HL-60/S4 treated with retinoic acid at 250 ng/mL for 4 days and 3 days (cell line): ENCODE measurements around the gene ABLIM3.

Source experiments
- in situ Hi-C: fragments of 300-500 bp; cut with MboI; formaldehyde crosslinking; loops from 2 replicates; pipeline ENCODE4 v1.7.0; 2022; ENCODE audit warnings: low sequenced_read_pairs

Gene ABLIM3

DNA sequence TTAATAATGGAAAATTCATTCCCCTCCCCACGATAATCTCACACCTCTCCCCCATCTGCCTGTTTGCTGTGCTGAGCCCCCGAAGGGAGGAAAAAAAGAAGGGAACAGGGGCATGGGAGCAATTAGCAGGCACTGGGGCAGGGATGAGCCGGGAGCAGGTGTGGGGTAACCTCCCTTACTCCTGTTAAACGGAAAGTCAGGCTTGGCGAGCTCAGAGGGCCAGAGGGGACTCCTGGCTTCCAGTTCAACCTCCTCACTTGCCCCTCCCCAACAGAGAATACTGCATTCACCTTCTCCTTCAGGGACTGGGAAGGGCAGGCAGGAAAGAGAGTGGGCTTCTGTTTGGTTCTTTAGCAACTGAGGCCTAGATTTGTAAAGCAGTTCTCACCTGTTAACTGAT is 131.9 kb downstream of the ABLIM3 start:
- in situ Hi-C loops: no loop called here

DNA sequence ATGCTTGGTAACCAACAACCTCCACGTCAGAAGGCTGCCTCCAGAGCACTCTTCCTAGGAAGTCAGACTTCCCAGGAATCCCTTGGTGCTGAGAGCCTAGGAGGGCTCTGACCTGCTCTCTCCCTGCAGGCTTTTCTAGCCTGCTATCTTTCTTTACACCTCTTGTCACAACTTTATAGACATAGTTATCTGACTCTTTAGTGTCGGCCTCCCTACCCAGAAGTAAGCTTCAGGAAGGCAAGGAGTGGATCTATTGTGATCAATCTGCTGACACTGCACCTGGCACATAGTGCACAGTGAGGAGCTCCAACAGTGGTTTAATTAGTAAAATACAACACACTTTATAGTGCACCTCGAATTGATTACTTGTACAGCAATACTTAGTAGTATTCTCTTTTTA is 132.7 kb downstream of the ABLIM3 start:
- in situ Hi-C loops: no loop called here

DNA sequence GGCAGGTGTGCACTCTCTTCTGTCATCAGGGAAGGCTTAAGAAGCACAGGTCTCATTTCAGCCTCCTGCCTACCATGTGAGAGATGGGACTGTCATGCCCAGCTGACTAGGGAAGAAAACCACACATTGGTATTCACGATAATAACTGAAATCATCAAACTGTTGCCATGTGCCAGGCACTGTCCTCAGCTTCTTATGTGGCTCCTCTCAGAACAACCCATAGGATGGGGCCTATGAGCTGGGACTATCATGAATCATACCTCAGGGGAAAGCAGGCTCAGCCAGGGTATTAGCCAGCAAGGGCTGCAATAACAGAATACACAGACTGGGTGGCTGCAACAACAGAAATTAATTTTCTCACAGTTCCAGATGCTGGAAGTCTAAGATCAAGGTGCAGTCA is 133.6 kb downstream of the ABLIM3 start:
- in situ Hi-C loops: no loop called here

DNA sequence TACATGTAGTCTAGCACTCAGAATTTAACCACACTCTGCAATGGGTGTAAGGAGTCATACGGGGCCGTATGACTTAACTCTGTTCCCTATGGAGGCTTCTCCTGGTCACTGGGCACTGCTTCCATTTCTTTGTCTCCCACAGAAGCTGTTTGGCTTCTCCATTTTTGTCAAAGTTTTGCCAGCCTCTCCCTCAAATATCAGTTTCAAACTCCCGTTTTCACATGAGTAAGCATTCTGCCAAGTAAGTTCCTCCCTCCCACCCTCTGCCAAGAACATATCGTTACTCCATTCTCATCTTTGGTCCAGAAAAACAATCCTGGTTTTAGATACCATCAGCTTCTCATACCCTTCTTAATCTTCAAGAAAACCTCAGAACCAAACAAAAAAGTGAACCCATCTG is 136.5 kb downstream of the ABLIM3 start:
- in situ Hi-C loops: no loop called here

DNA sequence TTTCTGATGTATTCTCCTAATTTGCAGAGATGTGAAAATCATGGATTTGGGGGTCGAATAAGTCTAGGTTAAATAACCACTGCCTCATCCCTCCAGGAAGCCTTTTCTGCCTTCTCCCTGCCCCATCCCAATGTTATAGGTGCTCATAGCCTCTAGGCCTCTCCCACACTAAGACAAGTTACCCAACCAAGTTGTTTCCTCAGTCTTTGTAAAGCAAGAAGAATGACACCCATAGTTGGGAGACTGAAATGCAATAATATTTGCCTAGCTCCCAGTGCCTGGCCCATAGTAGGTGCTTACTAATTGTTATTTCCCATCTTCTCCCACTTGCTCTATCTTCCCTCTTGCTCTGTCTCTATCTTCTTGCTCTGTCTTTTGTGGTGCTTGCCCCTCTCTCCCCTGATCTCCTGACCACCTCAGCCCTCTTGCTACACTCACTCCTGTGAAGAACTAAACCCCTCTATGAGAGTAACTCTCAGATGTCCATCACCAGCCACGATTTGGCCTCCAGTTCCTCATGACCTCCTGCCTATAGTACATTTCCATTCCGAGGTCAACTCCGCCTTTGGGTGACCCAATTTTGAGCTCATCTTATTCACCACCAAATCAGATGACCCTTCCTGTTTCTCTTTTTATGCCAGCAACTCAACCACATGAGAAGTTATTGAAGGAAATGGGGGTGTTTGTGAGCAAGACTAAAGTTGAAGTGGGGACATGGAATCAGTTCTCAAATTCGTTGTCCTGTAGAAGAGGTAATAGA is 137.3 kb downstream of the ABLIM3 start:
- in situ Hi-C loops: no loop called here

DNA sequence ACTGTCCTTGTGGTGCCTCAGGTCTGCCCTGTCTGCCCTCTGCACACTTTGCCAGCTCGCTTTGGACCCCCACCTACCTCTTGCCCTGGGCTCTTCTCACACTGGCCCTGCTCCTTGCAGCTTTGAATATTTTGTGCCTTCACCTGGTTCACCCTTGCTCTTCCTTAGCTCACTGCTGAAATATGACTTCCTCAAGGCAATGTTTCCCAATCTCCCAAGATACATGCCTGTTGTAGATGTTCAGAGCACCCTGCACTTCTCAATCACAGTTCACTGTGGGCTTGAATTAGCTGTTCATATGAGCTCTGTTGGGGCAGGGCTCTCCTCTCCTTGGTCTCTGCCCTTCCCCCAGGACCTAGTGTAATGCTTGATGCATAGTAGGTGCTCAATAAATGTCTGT is 138.4 kb downstream of the ABLIM3 start:
- in situ Hi-C loops: no loop called here

GRCh38 chr5:149280124-149280523 is 138.8 kb downstream of the ABLIM3 start:
- in situ Hi-C loops: no loop called here

DNA sequence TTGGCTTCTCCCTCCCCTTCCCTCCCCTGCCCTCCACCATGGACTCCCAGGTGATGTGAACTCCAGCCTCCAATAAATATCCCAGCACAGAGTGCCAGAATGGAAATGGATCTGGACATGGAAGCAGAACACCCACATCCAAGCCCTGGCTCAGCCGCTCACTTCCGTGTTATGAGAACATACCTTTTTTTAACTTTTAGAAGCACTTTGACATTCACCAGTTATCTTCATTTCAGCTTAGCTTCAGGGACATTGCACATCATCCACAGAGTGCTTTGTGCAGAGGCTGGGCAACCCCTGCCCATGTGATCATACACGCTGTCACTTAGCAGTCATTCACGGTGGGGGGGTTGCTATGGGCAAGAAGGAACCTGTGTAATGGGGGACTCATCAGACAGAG is 139.5 kb downstream of the ABLIM3 start:
- in situ Hi-C loops: no loop called here

- in situ Hi-C loops: no loop called here
These were observed 141.0 kb downstream of the ABLIM3 start for GRCh38 chr5:149282027-149282965.

GRCh38 chr5:149282966-149283332 is 141.7 kb downstream of the ABLIM3 start:
- in situ Hi-C loops: no loop called here

DNA sequence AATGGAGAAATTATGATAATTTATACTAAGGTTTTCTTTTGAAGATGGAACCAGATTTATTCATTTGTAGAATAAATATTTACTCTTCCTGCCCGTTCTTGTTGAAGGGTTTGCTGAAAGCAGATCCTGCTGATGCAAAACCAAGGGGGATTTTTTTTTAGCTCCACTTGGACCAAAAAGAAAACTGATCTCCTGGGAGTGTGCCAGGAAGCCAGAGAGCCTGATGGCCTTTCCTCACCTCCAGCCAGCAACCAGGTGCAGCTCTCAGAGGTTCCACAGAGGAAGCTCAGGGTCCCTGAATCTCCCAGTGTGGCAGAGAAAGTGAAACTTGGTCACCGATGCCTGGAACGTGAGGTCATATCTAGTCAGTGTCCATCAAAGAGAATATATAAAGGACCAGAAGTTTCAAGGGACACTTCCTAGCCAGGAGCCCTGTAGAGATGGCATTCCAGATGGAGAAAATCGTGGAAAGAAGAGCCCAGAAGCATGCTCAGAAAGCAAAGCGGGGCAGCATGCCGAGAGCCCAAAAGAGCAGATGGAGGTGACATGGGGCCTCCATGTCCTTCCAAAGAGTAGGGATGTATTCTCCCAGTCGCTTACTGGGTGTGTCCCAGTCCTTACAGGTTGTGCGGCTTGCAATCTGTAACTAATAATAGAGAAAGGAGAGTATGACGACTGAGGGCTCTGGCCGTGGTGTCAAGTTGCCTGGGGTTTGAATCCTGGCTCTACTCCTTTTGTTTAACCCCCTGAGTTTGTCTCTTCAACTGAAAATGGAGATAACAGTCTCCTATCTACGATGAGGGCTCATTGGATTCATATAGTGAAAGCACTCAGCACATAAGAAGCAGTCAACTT is 142.6 kb downstream of the ABLIM3 start:
- in situ Hi-C loops: no loop called here

GRCh38 chr5:149284501-149284900 is 143.2 kb downstream of the ABLIM3 start:
- in situ Hi-C loops: no loop called here

DNA sequence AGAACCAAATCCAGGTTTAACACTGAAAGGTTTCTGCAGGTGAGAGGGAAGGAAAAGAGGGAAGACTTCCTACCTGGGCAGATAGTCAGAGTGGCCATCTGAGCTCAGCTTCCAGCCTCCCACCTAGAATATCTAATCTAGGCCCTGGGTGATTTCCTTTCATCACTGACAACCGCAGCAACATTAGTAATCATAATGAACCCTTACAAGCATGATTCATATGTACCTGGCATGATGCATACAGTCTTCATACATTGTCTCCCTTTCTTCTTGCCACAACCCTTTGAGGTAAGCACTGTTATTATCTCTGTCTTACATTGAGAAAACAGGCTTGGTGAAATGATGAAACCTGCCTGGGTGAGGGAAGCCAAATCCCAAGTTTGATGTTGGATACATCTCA is 143.9 kb downstream of the ABLIM3 start:
- in situ Hi-C loops: no loop called here

GRCh38 chr5:149288436-149288835 is 147.1 kb downstream of the ABLIM3 start:
- in situ Hi-C loops: no loop called here

- in situ Hi-C loops: no loop called here
These were observed 148.0 kb downstream of the ABLIM3 start for GRCh38 chr5:149289301-149289700.

GRCh38 chr5:149294872-149295829 is 153.9 kb downstream of the ABLIM3 start:
- in situ Hi-C loops: no loop called here

DNA sequence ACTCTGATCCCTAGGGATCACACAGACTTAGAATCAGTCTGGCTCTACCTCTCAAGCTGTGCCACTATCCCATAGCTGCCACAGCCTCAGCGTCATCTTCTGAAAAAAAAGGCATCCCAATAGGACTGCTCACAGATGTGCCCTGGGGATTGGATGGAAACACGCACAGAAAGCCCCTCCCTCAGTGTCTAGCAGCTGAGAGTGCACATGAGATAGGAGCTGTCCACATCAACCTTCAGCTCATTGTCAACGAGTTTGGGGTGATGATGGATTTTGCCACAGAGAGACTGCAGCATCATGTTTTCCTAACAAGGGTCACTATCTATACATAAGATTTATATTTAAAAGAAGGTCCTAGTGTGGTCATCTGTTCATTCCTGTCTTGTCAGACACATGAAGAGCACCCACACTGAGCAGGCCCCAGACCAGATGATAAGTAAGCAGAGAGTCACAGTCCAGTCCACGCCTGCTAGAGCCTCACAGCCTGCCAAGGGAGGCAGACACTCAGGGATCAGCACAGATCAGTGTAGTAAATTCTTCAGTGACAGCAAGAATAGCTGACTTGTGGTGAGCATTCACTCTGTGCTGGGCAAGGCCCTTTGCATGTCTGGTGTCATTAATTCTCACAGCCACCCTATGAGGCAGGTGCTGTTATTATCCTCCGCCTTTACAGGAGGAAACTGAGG is 156.2 kb downstream of the ABLIM3 start:
- in situ Hi-C loops: no loop called here

DNA sequence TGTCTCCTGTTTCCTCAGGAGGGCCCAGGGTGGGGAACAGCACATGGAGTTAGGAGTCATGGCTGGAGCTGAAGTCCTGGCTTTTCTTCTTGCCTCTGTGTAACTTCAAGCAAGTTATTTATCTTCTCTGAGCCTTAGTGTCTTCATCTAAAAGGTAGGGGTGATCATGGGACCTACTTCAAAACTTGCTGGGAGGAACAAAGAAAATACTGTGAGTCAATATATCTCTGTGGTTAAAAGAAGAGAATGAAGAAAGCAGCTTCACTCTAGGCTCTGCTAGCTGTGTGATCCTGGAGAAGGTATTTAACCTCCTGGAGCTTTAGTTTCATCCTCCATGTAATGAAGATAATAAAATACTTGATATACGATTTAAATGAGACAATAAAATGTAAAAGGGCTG is 156.9 kb downstream of the ABLIM3 start:
- in situ Hi-C loops: no loop called here

GRCh38 chr5:149298842-149299404 is 157.6 kb downstream of the ABLIM3 start:
- in situ Hi-C loops: no loop called here
